Psoas muscle (tissue), 8 donors: ENCODE data around the gene SPG7. TPM values are rescaled to one million over a fixed set of nuclear protein-coding genes. Genes with fewer than 3 reads are reported as not detected.
A peak's percentile ranks its signal among the peaks of the same experiment; 100 is the strongest.

ENCODE experiments used
- ATAC-seq, 4 donors: fragments of 200-7000 bp; cut with Tn5 transposase; one replicate each; pipeline ENCODE4 v1.9.1; 2020; ENCODE audit warnings: moderate library complexity in 3 of 4, mild to moderate bottlenecking in 2 of 4
- DNase-seq, 2 donors: peaks; one replicate each; pipeline ENCODE4 v3.0.0-alpha.2; 2020
- H3K27ac ChIP-seq: fragments of 200-600 bp; one replicate; pipeline ENCODE4 v1.8.0; 2022
- H3K27me3 ChIP-seq, 3 donors: fragments of 200-600 bp in 1 of 3; one replicate each; pipeline versions ENCODE4 v1.6.1 to v1.8.0; 2013 to 2022; ENCODE audit warnings: low read length in 2 of 3, mild to moderate bottlenecking in 2 of 3, moderate library complexity in 1 of 3; ENCODE audit not compliant: insufficient read depth in 3 of 3
- H3K36me3 ChIP-seq, 2 donors: fragments of 200-600 bp in 1 of 2; one replicate each; pipeline versions ENCODE4 v1.6.1 to v1.8.0; 2013 to 2022; ENCODE audit warnings: low read depth in 1 of 2, mild to moderate bottlenecking in 1 of 2, moderate library complexity in 1 of 2; ENCODE audit not compliant: insufficient read depth in 1 of 2
- H3K4me1 ChIP-seq: fragments of 200-600 bp; one replicate; pipeline ENCODE4 v1.8.0; 2022
- H3K4me3 ChIP-seq: fragments of 200-600 bp; one replicate; pipeline ENCODE4 v1.8.0; 2022; ENCODE audit warnings: mild to moderate bottlenecking
- H3K9me3 ChIP-seq: fragments of 200-600 bp; one replicate; pipeline ENCODE4 v1.8.0; 2022
- WGBS, 3 donors: extraction: QIAGEN DNeasy Blood & Tissue Kit; methylation state at CpG; one replicate each; pipeline versions ENCODE4 v1.1.6 to v1.1.7; 2013; 5-methylcytosine and 5-hydroxymethylcytosine counted together
- intact Hi-C, 2 donors: fragments of 100-400 bp; cut with DNase I; formaldehyde crosslinking; loops; one replicate each; pipeline versions ENCODE4 v1.11.0 to v1.14.2; 2022
- polyA plus RNA-seq, 3 donors: library from polyadenylated mRNA; stranded (reverse); fragments of 200-250 nt; gene quantifications; one replicate each; pipeline ENCODE4 v1.2.3, GENCODE V29; 2013
- total RNA-seq, 4 donors: library from RNA; stranded (reverse); fragmentation: NEBNext Ultra II Directional in 2 of 4; extraction: Animal tissue kit (Norgen Biotek cat#: 25700) in 2 of 4; gene quantifications; one replicate each; pipeline versions ENCODE4 v1.2.1 to v1.2.4, GENCODE V29; 2021 to 2023
- TF ChIP-seq, protein P1 (sequence below): fragments of 200-600 bp; IDR thresholded peaks from one replicate; pipeline ENCODE4 v1.8.0; 2022; ENCODE audit warnings: antibody characterized with exemption
- donor health status: healthy with polysubstance abuse.
- donor health status: DM: no; HTN: no; CAD: no; lungs with moderate emphysema.
- donor health status: Bipolar disorder and iron deficiency.
- donor health status: healthy.
- donor health status: DM: yes; HTN: yes; CAD: no.
- donor health status: DM: no; HTN: no; CAD: no.
- donor health status: DM: no; HTN: no; CAD: no.
- donor health status: DM: yes; HTN: yes; CAD: no.

Gene SPG7
- total and polyA plus RNA-seq, 7 donors = 57.5 to 95.3 (median 86.8) TPM

DNA sequence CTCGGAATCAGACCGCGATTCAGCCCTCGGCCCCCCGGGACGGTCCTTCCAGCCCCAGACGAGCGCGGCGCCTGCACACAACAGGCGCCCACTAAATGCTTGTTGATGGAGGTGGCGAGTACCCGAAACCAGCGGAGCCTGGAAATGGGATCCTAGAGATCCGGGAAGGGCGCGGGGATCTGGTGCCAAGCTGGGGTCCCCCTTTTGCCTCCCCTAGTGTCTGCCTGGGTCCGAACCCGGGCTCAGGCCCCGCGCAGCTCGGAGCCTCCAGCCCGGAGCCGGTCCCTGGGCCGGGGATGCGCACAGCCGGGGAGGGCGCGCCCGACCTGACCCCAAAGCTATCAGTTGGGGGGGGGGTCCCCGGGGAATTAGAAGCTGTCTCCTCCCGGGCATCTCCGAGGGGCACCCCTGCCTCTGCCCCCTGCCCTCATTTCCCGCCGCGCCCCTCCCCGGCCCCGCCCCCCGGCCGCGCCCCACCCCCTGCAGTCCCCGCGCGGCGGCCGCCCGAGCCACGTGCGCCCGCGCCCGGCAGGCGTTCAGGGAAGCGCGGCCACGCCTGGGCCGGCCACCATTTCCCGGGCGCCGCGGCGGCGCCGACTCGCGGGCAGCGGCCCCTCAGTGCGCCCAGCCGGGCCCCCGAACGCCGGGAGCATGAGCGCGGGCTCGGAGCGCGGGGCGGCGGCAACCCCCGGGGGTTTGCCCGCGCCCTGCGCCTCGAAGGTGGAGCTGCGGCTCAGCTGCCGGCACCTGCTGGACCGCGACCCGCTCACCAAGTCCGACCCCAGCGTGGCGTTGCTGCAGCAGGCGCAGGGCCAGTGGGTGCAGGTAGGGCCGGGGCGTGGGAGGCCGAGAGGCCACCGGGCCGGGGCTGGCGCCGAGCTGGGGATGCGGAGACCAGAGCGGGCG is 67.3 kb downstream of the SPG7 start, which contains the start of gene CPNE7:
Gene CPNE7 (plus strand): TSS at position 512 of the 906 bp plus-strand sequence. CDS start 140 bp downstream, at position 652.
- H3K4me3 ChIP-seq = peak within 1 kb of the TSS; percentile 47
- DNase-seq (peak; percentile 16 to 51), ATAC-seq (peak in 1 of 4 donors; percentile 26)
- peaks cover 0 to 60% (median 23%) of the 10 kb centered on the region in 3 donors for H3K27me3 ChIP-seq
- intact Hi-C loops = loop anchor here in 1 of 2 donors (10.0 kb wide), 1 partner anchor 59 kb away; no protein-coding TSS in a partner anchor
- H3K36me3 ChIP-seq = no peaks in the 10 kb centered on the region
- no peaks in the 10 kb centered on the region for H3K4me1 ChIP-seq
- TF ChIP-seq, protein P1, sequence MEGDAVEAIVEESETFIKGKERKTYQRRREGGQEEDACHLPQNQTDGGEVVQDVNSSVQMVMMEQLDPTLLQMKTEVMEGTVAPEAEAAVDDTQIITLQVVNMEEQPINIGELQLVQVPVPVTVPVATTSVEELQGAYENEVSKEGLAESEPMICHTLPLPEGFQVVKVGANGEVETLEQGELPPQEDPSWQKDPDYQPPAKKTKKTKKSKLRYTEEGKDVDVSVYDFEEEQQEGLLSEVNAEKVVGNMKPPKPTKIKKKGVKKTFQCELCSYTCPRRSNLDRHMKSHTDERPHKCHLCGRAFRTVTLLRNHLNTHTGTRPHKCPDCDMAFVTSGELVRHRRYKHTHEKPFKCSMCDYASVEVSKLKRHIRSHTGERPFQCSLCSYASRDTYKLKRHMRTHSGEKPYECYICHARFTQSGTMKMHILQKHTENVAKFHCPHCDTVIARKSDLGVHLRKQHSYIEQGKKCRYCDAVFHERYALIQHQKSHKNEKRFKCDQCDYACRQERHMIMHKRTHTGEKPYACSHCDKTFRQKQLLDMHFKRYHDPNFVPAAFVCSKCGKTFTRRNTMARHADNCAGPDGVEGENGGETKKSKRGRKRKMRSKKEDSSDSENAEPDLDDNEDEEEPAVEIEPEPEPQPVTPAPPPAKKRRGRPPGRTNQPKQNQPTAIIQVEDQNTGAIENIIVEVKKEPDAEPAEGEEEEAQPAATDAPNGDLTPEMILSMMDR = no peak
- WGBS, 3 donors = 1 to 2% (median 2%) methylated on average over 49 to 103 of the region's 103 CpGs
- no peak within 1 kb of the TSS for H3K27ac ChIP-seq
- H3K9me3 ChIP-seq = no peaks in the 10 kb centered on the region

DNA sequence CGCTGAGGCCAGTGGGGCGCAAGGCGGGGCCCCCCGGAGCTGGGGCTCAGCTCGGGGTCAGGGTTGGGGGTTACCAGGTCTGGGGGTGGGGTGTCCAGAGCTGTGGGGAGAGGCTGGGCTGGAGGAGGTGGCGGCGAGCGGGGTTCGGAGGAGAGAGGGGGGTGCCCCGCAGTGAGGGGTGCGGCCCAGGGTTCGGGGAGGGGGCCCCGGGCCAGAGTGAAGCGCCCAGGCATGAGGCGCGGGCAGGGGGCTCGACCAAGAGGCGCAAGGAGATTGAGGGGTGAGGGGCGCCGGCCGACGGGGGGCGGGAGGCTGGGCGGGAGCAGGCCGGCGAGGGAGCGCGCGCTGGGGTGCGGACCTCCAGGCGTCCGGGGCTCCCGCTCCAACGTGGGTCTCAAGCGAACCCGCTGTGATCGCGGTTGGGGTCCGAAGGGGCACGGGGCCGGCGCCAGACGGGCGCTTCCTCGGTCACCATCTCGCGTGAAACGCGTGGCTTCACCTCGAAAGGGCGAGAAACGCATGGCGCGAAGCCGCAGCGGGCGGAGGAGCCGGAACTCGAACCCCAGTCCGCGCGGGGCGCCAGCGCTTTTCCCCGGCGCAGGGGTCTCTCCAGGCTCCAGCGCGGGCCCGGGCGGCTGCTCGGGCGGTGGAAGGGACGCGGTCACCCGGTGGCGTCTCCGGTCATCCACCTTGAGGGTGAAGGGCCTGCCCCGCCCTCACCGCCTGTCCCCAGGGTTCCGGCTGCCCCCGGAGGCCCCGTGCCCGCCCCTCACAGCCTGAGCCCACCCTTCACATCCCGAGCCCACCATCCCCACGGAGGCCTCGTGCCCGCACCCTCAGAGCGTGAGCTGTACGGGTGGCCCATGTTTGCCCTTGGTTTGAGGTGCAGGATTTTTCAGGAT is 68.2 kb downstream of the SPG7 start:
- Histone ChIP-seq H3K4me3 (no peak overlapping the region), H3K4me1 (no peaks in the 10 kb centered on the region), H3K9me3 (no peaks in the 10 kb centered on the region), H3K27me3 (peaks cover 0 to 57% (median 24%) of the 10 kb centered on the region in 3 donors), H3K27ac (no peak overlapping the region), H3K36me3 (no peaks in the 10 kb centered on the region)
- 10 to 15% (median 12%) methylated on average over 69 to 89 of the region's 89 CpGs for WGBS, 3 donors
- ATAC-seq (peak in 1 of 4 donors; percentile 12), DNase-seq (peak in 1 of 2 donors; percentile 10)
- TF ChIP-seq, protein P1 = no peak
- intact Hi-C loops = loop anchor here in 1 of 2 donors (10.0 kb wide), 1 partner anchor 58 kb away; no protein-coding TSS in a partner anchor

DNA sequence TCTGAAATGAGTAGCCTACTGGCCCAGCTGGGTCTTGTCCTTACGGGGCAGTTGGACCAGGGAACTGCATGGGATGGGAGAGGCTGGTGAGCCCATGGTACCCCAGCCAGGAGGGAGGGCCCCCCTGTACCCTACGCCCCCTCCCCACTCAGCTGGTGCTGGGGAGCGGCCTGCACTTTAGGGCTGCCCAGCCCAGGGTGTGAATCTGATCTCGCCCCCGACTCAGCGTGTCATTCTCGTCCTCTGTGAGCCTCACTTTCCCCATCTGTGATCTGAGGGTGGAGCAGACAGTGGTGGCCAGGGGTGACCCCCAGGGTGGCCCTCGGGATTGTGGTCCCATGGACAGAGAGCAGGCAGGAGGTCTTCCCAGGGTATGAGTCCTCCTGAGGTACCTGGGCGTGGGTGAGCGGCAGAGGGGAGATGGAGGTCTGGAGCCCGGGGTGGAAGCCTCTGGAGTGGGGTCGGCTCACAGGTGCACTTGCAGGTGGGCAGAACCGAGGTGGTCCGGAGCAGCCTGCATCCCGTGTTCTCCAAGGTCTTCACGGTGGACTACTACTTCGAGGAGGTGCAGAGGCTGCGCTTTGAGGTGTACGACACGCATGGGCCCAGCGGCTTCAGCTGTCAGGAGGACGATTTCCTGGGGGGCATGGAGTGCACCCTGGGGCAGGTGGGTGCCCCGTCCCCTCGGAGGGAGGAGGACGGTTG is 69.0 kb downstream of the SPG7 start:
- H3K27me3 ChIP-seq = peaks cover 0 to 50% (median 24%) of the 10 kb centered on the region in 3 donors
- no peaks in the 10 kb centered on the region for H3K9me3 ChIP-seq
- ATAC-seq = no peak
- no peaks in the 10 kb centered on the region for H3K4me1 ChIP-seq
- TF ChIP-seq, protein P1 = no peak
- intact Hi-C loops = loop anchor here in 1 of 2 donors (10.0 kb wide), 1 partner anchor 58 kb away; no protein-coding TSS in a partner anchor
- H3K27ac ChIP-seq = no peak overlapping the region
- peak in 1 of 2 donors; percentile 15 for DNase-seq
- H3K36me3 ChIP-seq = no peaks in the 10 kb centered on the region
- H3K4me3 ChIP-seq = no peak overlapping the region
- 78 to 82% (median 81%) methylated on average over 25 of the region's 25 CpGs for WGBS, 3 donors

DNA sequence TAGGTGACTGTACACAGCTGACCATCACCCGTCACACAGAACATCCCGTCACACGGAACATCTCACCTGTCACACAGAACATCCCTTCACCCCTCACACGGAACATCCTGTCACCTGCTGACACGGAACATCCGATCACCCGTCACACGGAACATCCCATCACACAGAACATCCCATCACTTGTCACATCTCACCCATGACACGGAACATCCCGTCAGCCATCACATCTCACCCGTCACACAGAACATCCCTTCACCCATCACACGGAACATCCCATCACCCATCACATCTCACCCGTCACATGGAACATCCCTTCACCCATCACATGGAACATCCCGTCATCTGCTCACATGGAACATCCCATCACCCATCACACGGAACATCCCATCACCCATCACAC is 71.1 kb downstream of the SPG7 start:
- 87 to 90% (median 88%) methylated on average over 15 of the region's 15 CpGs for WGBS, 3 donors
- TF ChIP-seq, protein P1 = no peak
- Histone ChIP-seq H3K4me1 (no peaks in the 10 kb centered on the region), H3K27me3 (peaks cover 0 to 38% (median 21%) of the 10 kb centered on the region in 3 donors), H3K36me3 (no peaks in the 10 kb centered on the region), H3K4me3 (no peak overlapping the region), H3K27ac (no peak overlapping the region), H3K9me3 (no peaks in the 10 kb centered on the region)
- ATAC-seq (no peak), DNase-seq (no peak)
- intact Hi-C loops = loop anchor here in 1 of 2 donors (10.0 kb wide), 1 partner anchor 55 kb away; no protein-coding TSS in a partner anchor
